ENCODE results near the gene C10orf143. TPM values are rescaled to one million over a fixed set of nuclear protein-coding genes. Genes with fewer than 3 reads are reported as not detected.

Gene C10orf143
- total RNA-seq, 1 experiment from 2014 or later = not detected

GRCh38 chr10:130022086-130022485 lies 88.5 kb downstream of the C10orf143 start:
- in situ Hi-C loops (cut with HindIII; ENCODE audit: low sequenced_read_pairs) = no loop called here
- no peak for DNase-seq (ENCODE audit: low spot score)

GRCh38 chr10:130021383-130021950 lies 89.2 kb downstream of the C10orf143 start:
- in situ Hi-C loops (cut with HindIII; ENCODE audit: low sequenced_read_pairs) = no loop called here
- DNase-seq (ENCODE audit: low spot score) = no peak

DNA sequence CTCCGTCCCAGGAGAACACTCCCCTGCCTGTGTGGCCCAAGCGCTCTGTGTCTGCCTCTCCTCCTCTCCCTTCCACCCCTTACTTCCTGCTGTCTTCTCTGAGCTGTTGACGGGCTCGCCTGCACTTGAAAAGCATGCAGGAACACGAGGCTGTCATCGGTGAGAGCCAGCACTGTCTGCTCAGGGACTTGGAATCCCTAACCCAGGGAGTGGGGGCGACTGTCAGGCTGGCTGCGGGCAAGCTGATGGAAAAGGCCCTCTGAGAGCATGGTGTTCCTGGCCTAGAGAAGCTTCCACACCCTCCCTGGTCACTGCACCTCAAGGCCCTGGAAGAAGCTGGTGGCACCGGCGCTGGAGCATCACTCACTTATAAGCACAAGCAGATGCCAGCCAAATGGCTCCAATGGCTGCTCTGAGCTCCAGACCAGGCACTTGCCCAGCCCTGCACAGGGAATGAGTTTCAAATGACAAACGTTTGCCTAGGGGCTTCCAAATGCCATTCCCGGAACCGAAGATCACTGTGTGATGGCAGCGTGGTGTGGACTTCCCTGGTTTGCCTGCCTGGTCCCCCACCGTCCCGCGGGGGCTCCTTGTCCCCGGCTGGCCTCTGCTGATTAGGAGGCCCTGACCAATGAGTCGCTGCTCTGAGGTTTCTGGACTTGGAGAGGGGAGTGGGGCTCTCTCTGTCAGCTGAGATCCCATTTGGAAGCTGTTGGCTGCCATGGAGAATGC lies 89.8 kb downstream of the C10orf143 start:
- in situ Hi-C loops (cut with HindIII; ENCODE audit: low sequenced_read_pairs) = no loop called here
- DNase-seq (ENCODE audit: low spot score) = no peak

DNA sequence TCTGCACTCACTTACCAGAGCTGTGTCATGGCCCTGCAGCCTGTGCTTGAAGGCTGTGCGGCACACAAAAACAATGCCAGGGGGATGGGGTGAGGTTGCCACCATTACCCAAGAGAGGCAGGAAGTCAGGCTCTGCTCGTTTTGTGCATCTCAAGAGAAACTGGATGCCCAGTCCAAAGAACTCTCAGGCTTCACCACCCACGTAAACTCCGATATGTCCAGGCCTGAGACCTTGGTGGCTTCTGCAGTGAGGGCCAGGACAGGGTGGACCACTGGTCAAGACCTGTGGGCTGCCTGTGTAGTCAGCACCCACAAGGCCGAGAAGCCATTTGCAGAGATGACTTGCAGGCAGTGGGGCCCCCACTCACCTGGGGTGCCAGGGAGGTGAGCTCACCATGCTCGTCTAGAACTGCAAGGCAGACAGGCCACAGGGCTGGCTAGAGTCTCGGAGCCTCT lies 91.9 kb downstream of the C10orf143 start:
- DNase-seq (ENCODE audit: low spot score) = no peak
- in situ Hi-C loops (cut with HindIII; ENCODE audit: low sequenced_read_pairs) = no loop called here

GRCh38 chr10:130018265-130018664 lies 92.4 kb downstream of the C10orf143 start:
- in situ Hi-C loops (cut with HindIII; ENCODE audit: low sequenced_read_pairs) = no loop called here
- no peak for DNase-seq (ENCODE audit: low spot score)

- DNase-seq (ENCODE audit: low spot score) = no peak
- in situ Hi-C loops (cut with HindIII; ENCODE audit: low sequenced_read_pairs) = no loop called here
Observed at GRCh38 chr10:130017631-130018022, 93.0 kb downstream of the C10orf143 start.

- no peak for DNase-seq (ENCODE audit: low spot score)
- in situ Hi-C loops (cut with HindIII; ENCODE audit: low sequenced_read_pairs) = no loop called here
Observed at GRCh38 chr10:130016993-130017630, 93.5 kb downstream of the C10orf143 start.

DNA sequence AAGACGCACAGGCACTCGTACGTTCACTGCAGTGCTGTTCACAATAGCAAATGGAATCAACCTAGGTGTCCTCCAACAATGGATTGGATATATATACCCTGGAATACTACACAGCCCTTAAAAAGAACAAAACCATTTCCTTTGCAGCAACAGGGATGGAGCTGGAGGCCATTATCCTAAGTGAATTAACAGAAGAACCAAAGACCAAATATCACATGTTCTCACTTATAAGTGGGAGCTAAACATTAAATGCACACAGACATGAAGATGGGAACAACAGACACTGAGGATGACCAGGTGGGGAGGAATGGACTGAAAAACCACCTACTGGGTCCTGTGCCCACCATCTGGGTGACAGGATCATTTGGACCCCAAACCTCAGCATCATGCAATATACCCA lies 94.5 kb downstream of the C10orf143 start:
- no peak for DNase-seq (ENCODE audit: low spot score)
- in situ Hi-C loops (cut with HindIII; ENCODE audit: low sequenced_read_pairs) = no loop called here

- in situ Hi-C loops (cut with HindIII; ENCODE audit: low sequenced_read_pairs) = no loop called here
- DNase-seq (ENCODE audit: low spot score) = no peak
Observed at GRCh38 chr10:130015075-130015695, 95.4 kb downstream of the C10orf143 start.

DNA sequence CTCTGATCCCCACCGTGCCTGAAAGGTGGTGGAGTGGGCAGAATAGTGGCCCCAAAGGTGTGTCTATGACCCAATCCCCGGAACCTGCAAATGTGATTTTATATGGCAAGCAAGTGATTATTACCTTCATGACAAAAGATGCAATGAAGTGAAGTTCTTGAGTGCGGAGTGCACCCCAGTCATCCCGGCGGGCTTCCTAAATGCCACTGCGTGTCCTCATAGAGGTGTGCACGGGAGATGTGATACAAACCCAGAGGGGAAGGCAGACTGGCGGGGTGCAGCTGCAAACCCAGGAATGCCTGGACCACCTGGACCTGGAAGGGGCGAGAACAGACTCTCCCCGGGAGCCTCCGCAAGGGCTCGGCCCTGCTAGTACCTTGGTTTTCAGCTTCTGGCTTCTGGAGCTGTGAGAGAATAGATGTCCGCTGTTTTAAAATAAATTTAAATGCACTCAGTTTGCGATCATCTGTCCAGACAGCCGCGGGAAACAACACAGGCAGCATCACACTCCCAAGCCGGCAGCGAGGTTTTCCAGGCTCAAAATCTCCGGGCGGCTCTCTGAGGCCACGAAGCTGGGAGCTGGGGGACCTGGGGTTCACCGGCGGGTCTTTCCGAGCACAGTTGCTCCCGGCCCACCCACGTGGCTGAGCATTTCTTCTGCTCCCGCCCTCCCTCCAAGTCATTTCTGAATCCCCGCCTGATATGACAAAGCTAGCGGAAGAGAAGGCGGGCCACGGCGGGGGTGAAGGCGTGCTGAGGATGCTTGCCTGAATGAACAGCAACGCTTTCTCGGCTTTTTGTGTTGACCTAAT lies 96.2 kb downstream of the C10orf143 start:
- DNase-seq (ENCODE audit: low spot score) = no peak
- in situ Hi-C loops (cut with HindIII; ENCODE audit: low sequenced_read_pairs) = no loop called here

Other genes starting within 250 kb of the C10orf143 start
- 0.24 and 0.25 TPM in 2 replicates for gene EBF3, start 146.6 kb downstream of the C10orf143 start, total RNA-seq (2014; rRNA removed; shearing (Covaris generic))
- 426 and 496 TPM in 2 replicates for gene GLRX3, start 25.6 kb upstream of the C10orf143 start, total RNA-seq (2014; rRNA removed; shearing (Covaris generic))

Data from G401 (cell line).